Karpas-422 (cell line): ENCODE measurements around the gene FBXO24. TPM values are rescaled to one million over a fixed set of nuclear protein-coding genes. Genes with fewer than 3 reads are reported as not detected.

ENCODE experiments used
- DNase-seq: peaks from one replicate; pipeline ENCODE4 v3.0.0-alpha.2; 2015
- H2AFZ ChIP-seq: fragments of 200-600 bp; sonication (generic); 2 replicates; pipeline ENCODE4 v1.6.1; 2014; ENCODE audit warnings: antibody characterized with exemption, low read length, mixed read lengths
- H3K27ac ChIP-seq: fragments of 200-600 bp; sonication (generic); 2 replicates; pipeline ENCODE4 v1.5.1; 2014; ENCODE audit warnings: mild to moderate bottlenecking, low read length, moderate library complexity
- H3K27me3 ChIP-seq: fragments of 200-600 bp; sonication (generic); 2 replicates; pipeline ENCODE4 v1.6.1; 2014; ENCODE audit warnings: low read length, mixed read lengths
- H3K36me3 ChIP-seq: fragments of 200-600 bp; sonication (generic); 2 replicates; pipeline ENCODE4 v1.6.1; 2014; ENCODE audit warnings: low read length, mixed read lengths; ENCODE audit not compliant: insufficient read depth
- H3K4me1 ChIP-seq: fragments of 200-600 bp; sonication (generic); 2 replicates; pipeline ENCODE4 v1.6.1; 2014; ENCODE audit warnings: mild to moderate bottlenecking, low read length, mixed read lengths
- H3K4me2 ChIP-seq: fragments of 200-600 bp; sonication (generic); 2 replicates; pipeline ENCODE4 v1.6.1; 2014; ENCODE audit warnings: low read length, low read depth, mild to moderate bottlenecking; ENCODE audit not compliant: poor library complexity, severe bottlenecking
- H3K4me3 ChIP-seq: fragments of 200-600 bp; sonication (generic); 2 replicates; pipeline ENCODE4 v1.5.1; 2014; ENCODE audit warnings: mild to moderate bottlenecking, antibody characterized with exemption, low read length, mixed read lengths
- H3K79me2 ChIP-seq: fragments of 200-600 bp; sonication (generic); 2 replicates; pipeline ENCODE4 v1.6.1; 2014; ENCODE audit warnings: mild to moderate bottlenecking, low read length, mixed read lengths
- H3K9ac ChIP-seq: fragments of 200-600 bp; sonication (generic); 2 replicates; pipeline ENCODE4 v1.6.0; 2014; ENCODE audit warnings: low read length
- H3K9me2 ChIP-seq: fragments of 200-600 bp; sonication (generic), shearing (Covaris generic); replicated peaks from 2 replicates; pipeline ENCODE4 v1.6.0; 2014; ENCODE audit warnings: mild to moderate bottlenecking, low read length, moderate library complexity; ENCODE audit not compliant: insufficient read depth
- H3K9me3 ChIP-seq: fragments of 300-700, 200-600 bp; sonication (generic); 2 replicates; pipeline ENCODE4 v1.6.1; 2014; ENCODE audit warnings: low read length, mixed read lengths
- H4K20me1 ChIP-seq: fragments of 200-600 bp; sonication (generic); 2 replicates; pipeline ENCODE4 v1.6.1; 2014; ENCODE audit warnings: mild to moderate bottlenecking, antibody characterized with exemption, low read length, low read depth; ENCODE audit not compliant: insufficient read depth
- total RNA-seq: library from RNA; depleted of rRNA; stranded (reverse); fragments of >200 nt; shearing (Covaris generic); gene quantifications from 2 replicates; pipeline ENCODE4 v1.2.3, GENCODE V29; 2014; ENCODE audit warnings: low replicate concordance

FBXO24 gene
- total RNA-seq, 1 experiment from 2014 or later, result not detected

DNA sequence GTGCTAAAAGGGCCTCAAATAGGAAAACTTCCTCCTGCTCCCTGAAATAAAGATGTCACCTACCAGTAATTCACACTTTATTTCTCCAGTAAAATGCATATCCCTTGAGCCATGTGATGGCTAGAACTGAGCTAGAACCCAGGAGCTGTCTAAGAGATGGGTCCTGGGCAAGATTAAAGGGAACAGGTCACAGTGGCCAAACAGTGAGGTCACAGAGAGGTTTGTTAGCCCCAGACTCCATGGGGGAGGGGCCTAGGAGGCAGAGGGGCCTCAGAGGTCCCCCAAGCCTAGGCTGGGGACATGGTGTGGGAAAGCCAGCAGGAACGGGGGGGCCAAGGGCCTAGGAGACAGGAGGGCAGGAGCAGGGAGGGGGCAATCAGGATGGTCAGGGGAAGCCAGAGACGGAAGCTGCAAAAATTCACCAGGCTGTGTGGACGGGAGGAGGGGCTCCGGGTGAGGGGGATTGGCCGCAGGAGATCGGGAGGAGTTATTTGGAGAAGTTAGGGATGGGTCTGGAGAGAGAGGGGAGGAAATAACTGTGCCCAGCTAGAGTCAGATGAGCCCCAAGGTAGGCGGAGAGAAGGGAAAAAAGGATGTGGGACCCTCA is 3.3 kb downstream of the FBXO24 start:
- Histone ChIP-seq H3K4me1 (peaks cover 16% of the 10 kb centered on the region), H3K4me3 (no peak overlapping the region), H4K20me1 (no peaks in the 10 kb centered on the region; the same call in 1 of the 2 replicates), H3K79me2 (peaks cover 12% of the 10 kb centered on the region), H3K27me3 (no peaks in the 10 kb centered on the region), H3K9ac (no peak overlapping the region), H2AFZ (no peak overlapping the region), H3K27ac (no peak overlapping the region), H3K36me3 (no peaks in the 10 kb centered on the region), H3K4me2 (no peak overlapping the region), H3K9me2 (no peaks in the 10 kb centered on the region), H3K9me3 (no peaks in the 10 kb centered on the region)
- DNase-seq, result no peak

DNA sequence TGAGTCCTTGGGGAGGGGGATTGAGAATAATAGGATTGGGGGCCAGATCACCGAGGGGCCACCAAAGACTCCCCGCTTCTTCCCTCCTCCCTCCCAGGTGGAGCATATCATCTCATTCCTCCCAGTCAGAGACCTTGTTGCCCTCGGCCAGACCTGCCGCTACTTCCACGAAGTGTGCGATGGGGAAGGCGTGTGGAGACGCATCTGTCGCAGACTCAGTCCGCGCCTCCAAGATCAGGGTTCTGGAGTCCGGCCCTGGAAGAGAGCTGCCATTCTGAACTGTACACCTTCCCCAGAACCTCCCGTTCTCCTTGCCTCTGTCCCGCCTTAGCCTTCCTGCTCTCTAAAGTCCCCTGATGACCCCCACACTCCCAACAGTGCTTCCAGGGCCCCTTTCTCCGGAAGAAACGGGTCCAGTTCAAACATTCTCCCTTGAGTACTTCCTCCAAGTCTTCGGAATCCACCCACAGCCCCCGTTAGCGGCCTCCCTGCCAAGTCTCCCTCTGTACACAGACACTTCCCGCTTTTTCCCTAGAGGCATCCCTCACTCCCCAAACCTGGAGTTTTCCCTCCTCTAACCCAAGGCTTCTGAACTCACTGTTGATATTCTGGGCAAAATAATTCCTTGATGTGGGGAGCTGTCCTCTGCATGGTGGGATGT is 4.1 kb downstream of the FBXO24 start:
- H3K36me3 ChIP-seq, result no peaks in the 10 kb centered on the region
- H3K9me2 ChIP-seq, result no peaks in the 10 kb centered on the region
- H3K9me3 ChIP-seq, result no peaks in the 10 kb centered on the region
- H3K79me2 ChIP-seq, result peaks cover 4% of the 10 kb centered on the region
- no peak overlapping the region for H2AFZ ChIP-seq
- no peaks in the 10 kb centered on the region for H3K27me3 ChIP-seq
- no peak overlapping the region for H3K4me2 ChIP-seq
- no peak for DNase-seq
- no peak overlapping the region for H3K9ac ChIP-seq
- no peak overlapping the region for H3K4me3 ChIP-seq
- no peak overlapping the region for H3K27ac ChIP-seq
- H3K4me1 ChIP-seq, result peaks cover 9% of the 10 kb centered on the region; the same call in 1 of the 2 replicates
- H4K20me1 ChIP-seq, result no peaks in the 10 kb centered on the region; the same call in 1 of the 2 replicates

DNA sequence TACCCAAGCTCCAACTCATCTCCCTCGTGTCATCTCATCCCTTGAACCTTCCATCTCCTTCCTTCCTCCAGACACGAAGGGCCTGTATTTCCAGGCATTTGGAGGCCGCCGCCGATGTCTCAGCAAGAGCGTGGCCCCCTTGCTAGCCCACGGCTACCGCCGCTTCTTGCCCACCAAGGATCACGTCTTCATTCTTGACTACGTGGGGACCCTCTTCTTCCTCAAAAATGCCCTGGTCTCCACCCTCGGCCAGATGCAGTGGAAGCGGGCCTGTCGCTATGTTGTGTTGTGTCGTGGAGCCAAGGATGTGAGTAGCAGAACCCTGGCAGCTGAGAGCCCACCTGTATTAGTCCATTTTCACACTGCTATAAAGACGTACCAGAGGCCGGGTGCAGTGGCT is 5.5 kb downstream of the FBXO24 start:
- Histone ChIP-seq H3K27me3 (no peaks in the 10 kb centered on the region), H3K9me2 (no peaks in the 10 kb centered on the region), H3K4me1 (peaks cover 5% of the 10 kb centered on the region; the same call in 1 of the 2 replicates), H3K4me3 (no peak overlapping the region), H3K36me3 (no peaks in the 10 kb centered on the region), H3K79me2 (no peaks in the 10 kb centered on the region), H3K9me3 (no peaks in the 10 kb centered on the region), H2AFZ (no peak overlapping the region), H4K20me1 (no peaks in the 10 kb centered on the region), H3K27ac (no peak overlapping the region), H3K9ac (no peak overlapping the region), H3K4me2 (no peak overlapping the region)
- DNase-seq, result no peak

DNA sequence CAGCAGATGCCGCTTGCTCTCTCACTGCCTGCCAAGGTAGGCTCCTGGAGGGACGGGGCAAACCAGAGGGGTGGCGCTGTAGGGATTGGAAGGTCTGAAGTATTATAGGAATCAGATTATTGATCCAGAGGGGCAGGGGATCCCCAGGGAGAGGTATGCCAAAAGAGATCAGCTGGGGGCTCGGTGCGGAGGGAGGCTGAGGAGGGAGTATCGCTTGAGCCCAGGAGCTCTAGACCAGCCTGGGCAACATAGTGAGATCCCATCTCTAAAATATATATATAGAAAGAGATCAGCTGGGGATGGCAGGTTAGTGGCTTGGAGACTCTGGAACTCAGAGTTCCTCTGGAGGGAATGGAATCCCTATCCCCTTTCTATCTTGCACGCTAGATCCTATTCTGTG is 9.1 kb downstream of the FBXO24 start:
- H3K9ac ChIP-seq, result no peak overlapping the region
- H3K4me2 ChIP-seq, result no peak overlapping the region
- H3K4me1 ChIP-seq, result peaks cover 2% of the 10 kb centered on the region
- H3K27me3 ChIP-seq, result no peaks in the 10 kb centered on the region
- H3K79me2 ChIP-seq, result no peaks in the 10 kb centered on the region
- no peaks in the 10 kb centered on the region for H3K36me3 ChIP-seq
- DNase-seq, result no peak
- H2AFZ ChIP-seq, result no peak overlapping the region
- no peaks in the 10 kb centered on the region for H3K9me2 ChIP-seq
- H4K20me1 ChIP-seq, result no peaks in the 10 kb centered on the region
- no peaks in the 10 kb centered on the region for H3K9me3 ChIP-seq
- no peak overlapping the region for H3K4me3 ChIP-seq
- no peak overlapping the region for H3K27ac ChIP-seq

DNA sequence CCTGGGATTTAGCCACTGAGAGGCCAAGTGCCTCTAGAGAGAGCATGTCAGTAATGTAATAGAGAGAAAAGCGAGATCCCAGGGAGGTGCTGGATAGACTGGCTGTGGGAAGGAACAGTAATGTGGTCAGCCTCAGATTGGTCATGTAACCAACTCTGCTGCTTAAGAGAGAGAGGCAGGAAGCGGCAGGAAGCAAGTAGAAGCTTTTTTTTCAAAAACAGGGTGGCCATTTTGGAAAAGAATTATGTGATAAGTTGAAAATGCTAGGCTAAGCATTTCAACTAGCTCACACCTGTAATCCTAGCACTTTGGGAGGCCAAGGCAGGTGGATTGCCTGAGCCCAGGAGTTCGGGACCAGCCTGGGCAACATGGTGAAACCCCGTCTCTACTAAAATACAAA is 12.3 kb downstream of the FBXO24 start:
- DNase-seq, result no peak
- Histone ChIP-seq H3K9ac (no peak overlapping the region), H2AFZ (no peak overlapping the region)

DNA sequence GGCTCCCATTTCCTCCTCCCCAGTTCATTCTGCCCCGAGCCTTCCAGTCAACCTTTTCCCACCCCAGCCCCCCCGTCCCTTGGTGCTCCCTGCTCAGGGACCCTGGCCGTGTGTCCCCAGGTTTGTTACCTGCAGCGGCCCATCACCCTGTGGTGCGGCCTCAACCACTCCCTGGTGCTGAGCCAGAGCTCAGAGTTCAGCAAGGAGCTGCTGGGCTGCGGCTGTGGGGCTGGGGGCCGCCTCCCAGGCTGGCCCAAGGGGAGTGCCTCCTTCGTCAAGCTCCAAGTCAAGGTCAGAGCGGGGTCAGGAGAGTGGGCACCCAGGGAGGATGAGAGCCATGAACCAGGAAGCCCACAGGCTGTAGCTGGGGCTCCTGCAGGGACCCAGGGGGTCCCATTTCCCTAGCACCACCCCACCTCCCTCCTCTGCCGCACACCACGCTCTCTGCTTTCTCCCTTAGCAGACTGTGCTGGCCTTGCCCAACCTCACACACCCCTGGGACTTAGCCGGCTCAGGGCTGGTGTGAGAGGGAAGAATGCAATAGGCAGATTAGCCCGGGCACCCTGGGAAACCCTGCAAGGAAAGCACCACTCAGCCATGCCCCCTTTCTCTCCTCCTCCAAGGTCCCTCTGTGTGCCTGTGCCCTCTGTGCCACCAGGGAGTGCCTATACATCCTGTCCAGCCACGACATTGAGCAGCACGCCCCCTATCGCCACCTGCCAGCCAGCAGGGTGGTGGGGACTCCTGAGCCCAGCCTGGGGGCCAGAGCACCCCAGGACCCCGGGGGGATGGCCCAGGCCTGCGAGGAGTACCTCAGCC is 14.0 kb downstream of the FBXO24 start:
- peaks cover 28% of the 10 kb centered on the region for H3K4me1 ChIP-seq
- no peak overlapping the region for H3K9ac ChIP-seq
- no peak overlapping the region for H3K27ac ChIP-seq
- H3K4me2 ChIP-seq, result no peak overlapping the region
- no peaks in the 10 kb centered on the region for H4K20me1 ChIP-seq
- no peaks in the 10 kb centered on the region for H3K79me2 ChIP-seq
- no peak overlapping the region for H3K4me3 ChIP-seq
- no peaks in the 10 kb centered on the region for H3K9me2 ChIP-seq
- H3K27me3 ChIP-seq, result no peaks in the 10 kb centered on the region
- no peaks in the 10 kb centered on the region for H3K9me3 ChIP-seq
- peak; percentile 78 for DNase-seq
- H2AFZ ChIP-seq, result no peak overlapping the region
- no peaks in the 10 kb centered on the region for H3K36me3 ChIP-seq

More for the DNA sequence above, 12.3 kb downstream of the FBXO24 start:
- Histone ChIP-seq H3K9me2 (no peaks in the 10 kb centered on the region), H3K4me1 (peaks cover 13% of the 10 kb centered on the region), H3K27me3 (no peaks in the 10 kb centered on the region), H4K20me1 (no peaks in the 10 kb centered on the region), H3K79me2 (no peaks in the 10 kb centered on the region), H3K4me2 (no peak overlapping the region), H3K9me3 (no peaks in the 10 kb centered on the region), H3K36me3 (no peaks in the 10 kb centered on the region), H3K27ac (no peak overlapping the region), H3K4me3 (no peak overlapping the region)

DNA sequence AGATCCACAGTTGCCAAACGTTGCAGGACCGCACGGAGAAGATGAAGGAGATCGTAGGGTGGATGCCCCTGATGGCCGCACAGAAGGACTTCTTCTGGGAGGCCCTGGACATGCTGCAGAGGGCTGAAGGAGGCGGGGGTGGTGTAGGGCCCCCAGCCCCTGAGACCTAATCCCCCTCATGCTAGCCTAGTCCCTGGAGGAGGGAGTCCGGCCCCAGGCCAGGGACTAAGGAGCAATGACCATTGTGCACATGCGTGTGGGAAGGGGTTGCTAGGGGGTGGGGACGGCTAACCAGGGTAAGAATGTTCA is 14.6 kb downstream of the FBXO24 start:
- no peak for DNase-seq
- Histone ChIP-seq H4K20me1 (no peaks in the 10 kb centered on the region), H2AFZ (no peak overlapping the region), H3K9me3 (no peaks in the 10 kb centered on the region), H3K4me2 (no peak overlapping the region), H3K79me2 (no peaks in the 10 kb centered on the region), H3K4me3 (no peak overlapping the region), H3K9ac (no peak overlapping the region), H3K27ac (no peak overlapping the region), H3K36me3 (no peaks in the 10 kb centered on the region), H3K9me2 (no peaks in the 10 kb centered on the region), H3K4me1 (peaks cover 30% of the 10 kb centered on the region), H3K27me3 (no peaks in the 10 kb centered on the region)
